Right atrium auricular region (tissue), 2 donors: ENCODE data around the gene MTREX. TPM values are rescaled to one million over a fixed set of nuclear protein-coding genes. Genes with fewer than 3 reads are reported as not detected.

Experiments
- DNase-seq: peaks from one replicate; pipeline ENCODE4 v3.0.0-alpha.2; 2019; ENCODE audit warnings: low spot score
- H3K27ac ChIP-seq, 2 donors: fragments of 200-600 bp; sonication (generic); 1 replicate in 1 of 2; 2 replicates in 1 of 2; pipeline ENCODE4 v1.5.1; 2016 to 2019
- H3K27me3 ChIP-seq, 2 donors: fragments of 200-600 bp; sonication (generic); one replicate each; pipeline versions ENCODE4 v1.5.1 to v1.6.0; 2017 to 2019
- H3K36me3 ChIP-seq: fragments of 200-600 bp; sonication (generic); one replicate; pipeline ENCODE4 v1.5.1; 2016
- H3K4me1 ChIP-seq, 2 donors: fragments of 200-600 bp; sonication (generic); one replicate each; pipeline versions ENCODE4 v1.5.1 to v1.6.0; 2017 to 2019
- H3K4me3 ChIP-seq, 2 donors: fragments of 200-600 bp; sonication (generic); 1 replicate in 1 of 2; 2 replicates in 1 of 2; pipeline ENCODE4 v1.5.1; 2017 to 2019; ENCODE audit warnings: mild to moderate bottlenecking in 1 of 2, moderate library complexity in 1 of 2
- H3K9me3 ChIP-seq, 2 donors: fragments of 200-600 bp; sonication (generic); one replicate each; pipeline ENCODE4 v1.5.1; 2019
- CTCF ChIP-seq, 2 donors: fragments of 200-600 bp; sonication (generic); IDR thresholded peaks; one replicate each; pipeline ENCODE4 v1.5.1; 2019; ENCODE audit warnings: antibody characterized with exemption in 2 of 2
- total RNA-seq, 2 donors: library from RNA; depleted of rRNA; stranded (reverse); fragments of >200 nt; gene quantifications; one replicate each; pipeline ENCODE4 v1.1.0, GENCODE V29; 2016

Gene MTREX
- total RNA-seq, 2 donors from 2014 or later, result 56.7 to 86.0 TPM

- Histone ChIP-seq H3K36me3 (no peaks in the 10 kb centered on the region), H3K9me3 (no peaks in the 10 kb centered on the region), H3K4me1 (peaks cover 0 to 6% of the 10 kb centered on the region in 2 donors), H3K4me3 (no peak overlapping the region), H3K27ac (no peak overlapping the region), H3K27me3 (no peaks in the 10 kb centered on the region)
- DNase-seq, result no peak
- no peak for TF ChIP-seq CTCF (IDR thresholded peaks at IDR 0.05)
Observed at GRCh38 chr5:55411876-55412275, 104.1 kb downstream of the MTREX start.

GRCh38 chr5:55413644-55414043 is 105.9 kb downstream of the MTREX start:
- TF ChIP-seq CTCF (IDR thresholded peaks at IDR 0.05), result no peak
- no peaks in the 10 kb centered on the region for H3K36me3 ChIP-seq
- H3K27me3 ChIP-seq, result no peaks in the 10 kb centered on the region
- no peak overlapping the region for H3K4me3 ChIP-seq
- H3K9me3 ChIP-seq, result no peaks in the 10 kb centered on the region
- H3K27ac ChIP-seq, result no peak overlapping the region
- peaks cover 0 to 1% of the 10 kb centered on the region in 2 donors for H3K4me1 ChIP-seq
- DNase-seq, result no peak

- Histone ChIP-seq H3K9me3 (no peaks in the 10 kb centered on the region), H3K27me3 (no peaks in the 10 kb centered on the region), H3K4me3 (no peak overlapping the region), H3K36me3 (peaks cover 3% of the 10 kb centered on the region), H3K4me1 (peaks cover 0 to 15% of the 10 kb centered on the region in 2 donors), H3K27ac (no peak overlapping the region)
- TF ChIP-seq CTCF (IDR thresholded peaks at IDR 0.05), result no peak
- DNase-seq, result no peak
Observed at GRCh38 chr5:55415071-55415470, 107.3 kb downstream of the MTREX start.

- Histone ChIP-seq H3K9me3 (no peaks in the 10 kb centered on the region), H3K27ac (no peak overlapping the region), H3K36me3 (peaks cover 8% of the 10 kb centered on the region), H3K4me3 (no peak overlapping the region), H3K27me3 (no peaks in the 10 kb centered on the region), H3K4me1 (peaks cover 0 to 16% of the 10 kb centered on the region in 2 donors)
- DNase-seq, result no peak
- TF ChIP-seq CTCF (IDR thresholded peaks at IDR 0.05), result no peak
Observed at GRCh38 chr5:55416306-55416705, 108.5 kb downstream of the MTREX start.

GRCh38 chr5:55418994-55419968 is 111.5 kb downstream of the MTREX start:
- peaks cover 31% of the 10 kb centered on the region for H3K36me3 ChIP-seq

More at GRCh38 chr5:55418994-55419968, 111.5 kb downstream of the MTREX start:
- no peak for DNase-seq
- Histone ChIP-seq H3K27me3 (no peaks in the 10 kb centered on the region), H3K4me1 (peaks cover 0 to 26% of the 10 kb centered on the region in 2 donors), H3K9me3 (no peaks in the 10 kb centered on the region), H3K4me3 (no peak overlapping the region), H3K27ac (peak overlapping the region in 1 of 2 donors; percentile 20)
- no peak for TF ChIP-seq CTCF (IDR thresholded peaks at IDR 0.05)
